Natural killer cell (primary cell): ENCODE data around the gene LIPF. TPM values are rescaled to one million over a fixed set of nuclear protein-coding genes. Genes with fewer than 3 reads are reported as not detected.

Source experiments
- ATAC-seq, 3 donors: fragments of 150-1000 bp in 2 of 3; fragments of 200-7000 bp in 1 of 3; cut with Tn5 transposase; 1 replicate in 1 of 3; 2 replicates in 2 of 3; pipeline ENCODE4 v1.10.0; 2021; ENCODE audit warnings: mild to moderate bottlenecking in 2 of 3, moderate library complexity in 2 of 3
- DNase-seq, 2 donors: peaks; one replicate each; pipeline versions ENCODE4 v3.0.0 to v3.0.0-alpha.2; 2013 to 2021; ENCODE audit warnings: mixed read lengths in 1 of 2
- H3K27ac ChIP-seq: one replicate; pipeline ENCODE4 v1.5.1; 2013; ENCODE audit warnings: mild to moderate bottlenecking, low read length
- H3K27me3 ChIP-seq: one replicate; pipeline ENCODE4 v1.6.1; 2013; ENCODE audit warnings: low read length; ENCODE audit not compliant: control insufficient read depth, insufficient read depth
- H3K36me3 ChIP-seq: one replicate; pipeline ENCODE4 v1.6.1; 2013; ENCODE audit warnings: low read length; ENCODE audit not compliant: control insufficient read depth, insufficient read depth
- H3K4me1 ChIP-seq: one replicate; pipeline ENCODE4 v1.6.1; 2013; ENCODE audit warnings: low read length; ENCODE audit not compliant: control insufficient read depth, insufficient read depth
- H3K4me3 ChIP-seq: one replicate; pipeline ENCODE4 v1.5.1; 2013; ENCODE audit warnings: low read length
- H3K9me3 ChIP-seq: one replicate; pipeline ENCODE4 v1.6.1; 2013; ENCODE audit warnings: low read length; ENCODE audit not compliant: control insufficient read depth, insufficient read depth
- H3K27ac Mint-ChIP-seq, 2 donors: one replicate each; pipeline ENCODE4 v1.8.0; 2022; ENCODE audit warnings: mild to moderate bottlenecking in 2 of 2, mixed read lengths in 2 of 2, moderate library complexity in 1 of 2
- H3K27me3 Mint-ChIP-seq, 2 donors: one replicate each; pipeline ENCODE4 v1.8.0; 2022; ENCODE audit warnings: low read depth in 2 of 2, mixed read lengths in 2 of 2
- H3K36me3 Mint-ChIP-seq: one replicate; pipeline ENCODE4 v1.8.0; 2022; ENCODE audit warnings: mixed read lengths
- H3K4me1 Mint-ChIP-seq, 2 donors: one replicate each; pipeline ENCODE4 v1.8.0; 2022; ENCODE audit warnings: mixed read lengths in 2 of 2
- H3K4me3 Mint-ChIP-seq: one replicate; pipeline ENCODE4 v1.8.0; 2022; ENCODE audit warnings: mild to moderate bottlenecking, moderate library complexity, mixed read lengths
- H3K9me3 Mint-ChIP-seq, 2 donors: one replicate each; pipeline ENCODE4 v1.8.0; 2022; ENCODE audit warnings: mixed read lengths in 2 of 2
- WGBS: methylation state at CpG from one replicate; pipeline ENCODE4 v1.1.7; 2013; ENCODE audit warnings: missing lambda C conversion rate; ENCODE audit not compliant: insufficient coverage; 5-methylcytosine and 5-hydroxymethylcytosine counted together
- intact Hi-C: fragments of 100-400 bp; cut with micrococcal nuclease; formaldehyde crosslinking; loops from one replicate; pipeline ENCODE4 v1.14.2; 2022
- total RNA-seq, 4 donors: library from RNA; stranded (reverse); fragments of 120-200 nt in 1 of 4; gene quantifications; one replicate each; pipeline versions ENCODE4 v1.2.3 to v1.2.4, GENCODE V29; 2013 to 2022
- TF ChIP-seq, protein P1 (sequence below): fragments of 200-600 bp; IDR thresholded peaks from one replicate; pipeline ENCODE4 v1.8.0; 2022; ENCODE audit warnings: antibody characterized with exemption

LIPF gene, protein sequence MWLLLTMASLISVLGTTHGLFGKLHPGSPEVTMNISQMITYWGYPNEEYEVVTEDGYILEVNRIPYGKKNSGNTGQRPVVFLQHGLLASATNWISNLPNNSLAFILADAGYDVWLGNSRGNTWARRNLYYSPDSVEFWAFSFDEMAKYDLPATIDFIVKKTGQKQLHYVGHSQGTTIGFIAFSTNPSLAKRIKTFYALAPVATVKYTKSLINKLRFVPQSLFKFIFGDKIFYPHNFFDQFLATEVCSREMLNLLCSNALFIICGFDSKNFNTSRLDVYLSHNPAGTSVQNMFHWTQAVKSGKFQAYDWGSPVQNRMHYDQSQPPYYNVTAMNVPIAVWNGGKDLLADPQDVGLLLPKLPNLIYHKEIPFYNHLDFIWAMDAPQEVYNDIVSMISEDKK
- total RNA-seq = not detected
- total RNA-seq (2013) = not detected

DNA sequence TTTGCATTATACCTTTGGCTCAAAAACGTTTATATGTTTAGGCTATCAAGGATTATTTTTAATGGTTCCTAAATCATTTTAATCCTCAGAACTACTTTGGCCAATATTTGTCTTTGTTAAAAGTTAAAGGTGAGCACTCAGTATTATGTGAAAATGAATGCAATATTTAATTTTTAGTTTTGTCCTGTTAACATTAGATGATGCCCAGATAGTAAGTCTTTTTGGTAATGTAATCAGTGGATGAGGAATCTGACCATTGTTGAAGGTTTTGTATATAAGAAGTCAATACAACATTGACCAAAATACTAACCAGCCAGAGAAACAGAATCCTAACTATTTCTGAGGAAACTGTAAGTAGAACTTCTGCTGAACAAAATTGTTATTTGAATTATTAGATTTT lies at the start of gene LIPF:
Gene LIPF, plus strand, starts transcription at position 301 of the 400 bp plus-strand sequence. CDS start 2,856 bp downstream, outside the sequence.
- no CpG with 5 or more reads among the region's 1 CpG for WGBS
- H3K9me3 ChIP-seq = no peaks in the 10 kb centered on the region
- peaks cover 5 to 11% of the 10 kb centered on the region in 2 donors for H3K27me3 Mint-ChIP-seq

DNA sequence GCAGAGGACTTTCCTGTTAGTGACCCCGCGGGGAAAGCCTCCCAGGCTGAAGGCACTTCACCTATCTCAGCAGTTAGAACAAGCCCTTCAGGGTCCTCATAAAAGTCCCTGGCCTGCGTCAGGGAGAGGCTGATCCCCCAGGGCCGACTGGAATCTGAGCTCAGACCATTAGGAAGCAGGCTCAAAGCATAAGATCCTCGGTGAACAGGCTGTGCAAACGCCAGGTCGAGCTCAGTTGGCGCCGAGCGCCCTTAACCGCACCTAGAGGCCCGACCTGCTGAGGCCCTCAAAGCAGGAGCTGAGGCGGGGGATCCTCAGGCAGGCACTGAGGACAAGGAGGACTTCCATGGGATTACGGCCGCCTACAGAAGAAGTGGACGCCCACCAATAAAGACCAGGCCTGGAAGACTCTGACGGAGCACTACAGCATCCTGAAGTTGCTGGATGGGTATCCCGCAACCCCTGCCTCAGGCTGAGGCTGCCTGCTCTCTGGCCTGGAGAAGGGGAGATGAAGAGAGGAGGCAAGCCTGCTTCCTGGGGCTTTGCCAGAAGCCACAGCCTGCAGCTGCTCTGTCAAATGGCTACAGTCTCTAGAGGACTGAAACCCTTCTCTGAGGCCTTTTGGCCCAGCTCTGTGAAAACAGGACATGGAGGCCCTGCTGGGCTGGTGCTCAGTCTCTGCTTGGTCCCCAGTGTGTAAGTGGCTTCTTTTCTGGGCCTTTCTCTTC lies 47.8 kb upstream of the LIPF start:
- Histone ChIP-seq H3K9me3 (no peaks in the 10 kb centered on the region), H3K4me1 (no peaks in the 10 kb centered on the region), H3K27me3 (no peaks in the 10 kb centered on the region), H3K4me3 (no peak overlapping the region), H3K36me3 (no peaks in the 10 kb centered on the region), H3K27ac (no peak overlapping the region)
- DNase-seq = no peak
- TF ChIP-seq, protein P1, sequence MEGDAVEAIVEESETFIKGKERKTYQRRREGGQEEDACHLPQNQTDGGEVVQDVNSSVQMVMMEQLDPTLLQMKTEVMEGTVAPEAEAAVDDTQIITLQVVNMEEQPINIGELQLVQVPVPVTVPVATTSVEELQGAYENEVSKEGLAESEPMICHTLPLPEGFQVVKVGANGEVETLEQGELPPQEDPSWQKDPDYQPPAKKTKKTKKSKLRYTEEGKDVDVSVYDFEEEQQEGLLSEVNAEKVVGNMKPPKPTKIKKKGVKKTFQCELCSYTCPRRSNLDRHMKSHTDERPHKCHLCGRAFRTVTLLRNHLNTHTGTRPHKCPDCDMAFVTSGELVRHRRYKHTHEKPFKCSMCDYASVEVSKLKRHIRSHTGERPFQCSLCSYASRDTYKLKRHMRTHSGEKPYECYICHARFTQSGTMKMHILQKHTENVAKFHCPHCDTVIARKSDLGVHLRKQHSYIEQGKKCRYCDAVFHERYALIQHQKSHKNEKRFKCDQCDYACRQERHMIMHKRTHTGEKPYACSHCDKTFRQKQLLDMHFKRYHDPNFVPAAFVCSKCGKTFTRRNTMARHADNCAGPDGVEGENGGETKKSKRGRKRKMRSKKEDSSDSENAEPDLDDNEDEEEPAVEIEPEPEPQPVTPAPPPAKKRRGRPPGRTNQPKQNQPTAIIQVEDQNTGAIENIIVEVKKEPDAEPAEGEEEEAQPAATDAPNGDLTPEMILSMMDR = no peak
- Mint-ChIP-seq H3K36me3 (no peaks in the 10 kb centered on the region), H3K27me3 (peaks cover 3 to 5% of the 10 kb centered on the region in 2 donors), H3K27ac (no peak overlapping the region), H3K4me1 (no peaks in the 10 kb centered on the region), H3K9me3 (no peaks in the 10 kb centered on the region), H3K4me3 (no peak overlapping the region)
- intact Hi-C loops = no loop called here
- no peak for ATAC-seq
- 90% methylated on average over 18 of the region's 18 CpGs for WGBS

More for the DNA sequence above, at the start of gene LIPF:
- no peaks in the 10 kb centered on the region for H3K36me3 Mint-ChIP-seq
- intact Hi-C loops = no loop called here
- TF ChIP-seq, protein P1 = no peak
- ATAC-seq (no peak), DNase-seq (no peak)
- Histone ChIP-seq H3K4me1 (no peaks in the 10 kb centered on the region), H3K36me3 (no peaks in the 10 kb centered on the region), H3K27ac (no peak within 1 kb of the TSS), H3K4me3 (no peak within 1 kb of the TSS), H3K27me3 (no peaks in the 10 kb centered on the region)
- no peaks in the 10 kb centered on the region for H3K4me1 Mint-ChIP-seq
- no peak within 1 kb of the TSS for H3K27ac Mint-ChIP-seq
- H3K4me3 Mint-ChIP-seq = no peak within 1 kb of the TSS
- H3K9me3 Mint-ChIP-seq = no peaks in the 10 kb centered on the region

DNA sequence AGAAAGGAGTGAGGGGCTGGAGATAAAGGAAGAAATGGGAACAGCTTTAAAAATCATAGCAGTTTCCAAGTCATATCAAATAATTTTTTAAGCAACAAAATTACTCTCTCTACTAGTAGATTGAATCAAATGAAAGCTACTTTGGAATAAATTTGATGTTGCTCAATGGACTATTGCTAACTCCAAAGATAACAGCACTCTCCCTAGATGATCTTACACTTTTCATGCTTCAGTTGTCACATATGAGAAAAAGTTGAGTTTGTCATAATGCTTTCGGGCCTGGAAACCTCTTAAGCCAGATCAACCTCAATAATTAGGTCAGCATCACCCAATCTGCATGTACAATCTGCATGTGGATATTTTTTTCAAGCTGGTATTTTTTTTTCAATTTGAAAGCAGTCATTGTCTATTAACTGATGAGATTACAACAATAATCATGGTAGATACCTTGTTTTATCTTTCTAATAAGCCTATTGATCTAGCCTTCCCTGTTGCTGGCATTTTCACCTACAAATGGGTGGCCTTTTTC lies 46.4 kb upstream of the LIPF start:
- peaks cover 0 to 3% of the 10 kb centered on the region in 2 donors for H3K27me3 Mint-ChIP-seq
- TF ChIP-seq, protein P1 = no peak
- no peak for ATAC-seq
- no peak overlapping the region for H3K27ac Mint-ChIP-seq
- H3K4me3 Mint-ChIP-seq = no peak overlapping the region
- H3K4me1 Mint-ChIP-seq = no peaks in the 10 kb centered on the region
- H3K27ac ChIP-seq = no peak overlapping the region
- H3K36me3 Mint-ChIP-seq = no peaks in the 10 kb centered on the region
- no peaks in the 10 kb centered on the region for H3K9me3 ChIP-seq
- no peak for DNase-seq
- no CpG with 5 or more reads among the region's 1 CpG for WGBS
- H3K9me3 Mint-ChIP-seq = no peaks in the 10 kb centered on the region
- H3K4me3 ChIP-seq = no peak overlapping the region
- no peaks in the 10 kb centered on the region for H3K36me3 ChIP-seq
- H3K4me1 ChIP-seq = no peaks in the 10 kb centered on the region
- no peaks in the 10 kb centered on the region for H3K27me3 ChIP-seq
- intact Hi-C loops = no loop called here
